HEK293 (cell line): ENCODE results near the gene ADAR.

Experiments
- CTCF ChIA-PET: fragments of 350-600 bp; formaldehyde crosslinking; extraction: SDS; loops from one replicate; lab custom pipeline; 2021; ENCODE audit warnings: antibody characterized with exemption; lab: Yijun Ruan, JAX
- POLR2A ChIA-PET: fragments of 300-600 bp; formaldehyde crosslinking; extraction: SDS; loops from one replicate; lab custom pipeline; 2020; ENCODE audit warnings: antibody characterized with exemption, inconsistent platforms; lab: Yijun Ruan, JAX
- H3K27ac ChIP-seq: fragments of 200-500 bp; sonication (Bioruptor generic); 2 replicates; pipeline ENCODE4 v1.5.1; 2014; ENCODE audit warnings: low read depth, low read length, control low read depth, inconsistent platforms; ENCODE audit errors: extremely low read depth
- H3K36me3 ChIP-seq, 2 experiments: fragments of 200-500 bp in 1 of 2; sonication (Bioruptor generic) in 1 of 2; 1 replicate in 1 of 2; 2 replicates in 1 of 2; pipeline ENCODE4 v1.5.1; 2014 to 2017; ENCODE audit warnings: inconsistent platforms in 2 of 2, low read length in 2 of 2; ENCODE audit not compliant: control insufficient read depth in 2 of 2, insufficient read depth in 1 of 2
- H3K4me1 ChIP-seq: fragments of 200-500 bp; sonication (Bioruptor generic); 2 replicates; pipeline ENCODE4 v1.5.1; 2014; ENCODE audit warnings: mild to moderate bottlenecking, low read length, inconsistent platforms; ENCODE audit not compliant: control insufficient read depth, insufficient read depth
- H3K4me3 ChIP-seq: 2 replicates; pipeline ENCODE4 v1.5.1; 2011; ENCODE audit warnings: low read depth, mild to moderate bottlenecking, control low read depth, low read length, moderate library complexity
- H3K9me3 ChIP-seq: fragments of 200-500 bp; sonication (Bioruptor generic); 2 replicates; pipeline ENCODE4 v1.5.1; 2014; ENCODE audit warnings: low read depth, low read length, inconsistent platforms; ENCODE audit not compliant: control insufficient read depth, insufficient read depth
- HOXC10 ChIP-seq: sonication (generic); formaldehyde crosslinking; IDR thresholded peaks from 2 replicates; pipeline ENCODE4 v1.8.1; 2023; ENCODE audit warnings: mild to moderate bottlenecking, missing genetic modification reagents
- OVOL3 ChIP-seq: fragments of 450-650 bp; formaldehyde crosslinking; IDR thresholded peaks from 2 replicates; pipeline ENCODE4 v1.5.1; 2016; ENCODE audit warnings: missing biosample characterization, missing genetic modification characterization
- SCRT2 ChIP-seq: fragments of 450-650 bp; formaldehyde crosslinking; IDR thresholded peaks from 2 replicates; pipeline ENCODE4 v1.5.1; 2016; ENCODE audit warnings: missing biosample characterization, missing genetic modification characterization
- ZNF121 ChIP-seq: fragments of 450-650 bp; formaldehyde crosslinking; IDR thresholded peaks from 2 replicates; pipeline ENCODE4 v1.5.1; 2016; ENCODE audit warnings: missing biosample characterization, missing genetic modification characterization
- ZNF23 ChIP-seq: fragments of 450-650 bp; formaldehyde crosslinking; IDR thresholded peaks from 2 replicates; pipeline ENCODE4 v1.5.1; 2016; ENCODE audit warnings: missing biosample characterization, missing genetic modification characterization, borderline replicate concordance
- ZNF266 ChIP-seq: fragments of 450-650 bp; formaldehyde crosslinking; IDR thresholded peaks from 2 replicates; pipeline ENCODE4 v1.5.1; 2016; ENCODE audit warnings: missing biosample characterization, missing genetic modification characterization, low read depth
- ZNF341 ChIP-seq: fragments of 450-650 bp; formaldehyde crosslinking; IDR thresholded peaks from 2 replicates; pipeline ENCODE4; 2016; ENCODE audit warnings: low read depth, missing biosample characterization, missing genetic modification characterization
- ZNF366 ChIP-seq: fragments of 450-650 bp; formaldehyde crosslinking; conservative IDR thresholded peaks from 2 replicates; pipeline ENCODE4 v1.5.1; 2016; ENCODE audit warnings: missing biosample characterization, missing genetic modification characterization
- ZNF391 ChIP-seq: fragments of 450-650 bp; formaldehyde crosslinking; IDR thresholded peaks from 2 replicates; pipeline ENCODE4 v1.5.1; 2016; ENCODE audit warnings: low read depth, missing biosample characterization, missing genetic modification characterization, borderline replicate concordance
- ZNF426 ChIP-seq: fragments of 450-650 bp; formaldehyde crosslinking; IDR thresholded peaks from 2 replicates; pipeline ENCODE4 v1.5.1; 2017; ENCODE audit warnings: missing biosample characterization, missing genetic modification characterization, mild to moderate bottlenecking, inconsistent platforms, moderate library complexity
- ZNF501 ChIP-seq: fragments of 450-650 bp; formaldehyde crosslinking; IDR thresholded peaks from 2 replicates; pipeline ENCODE4 v1.5.1; 2016; ENCODE audit warnings: missing biosample characterization, missing genetic modification characterization
- ZNF521 ChIP-seq: fragments of 450-650 bp; formaldehyde crosslinking; IDR thresholded peaks from 2 replicates; pipeline ENCODE4 v1.5.1; 2017; ENCODE audit warnings: missing biosample characterization, mild to moderate bottlenecking, missing genetic modification characterization
- ZSCAN23 ChIP-seq: fragments of 450-650 bp; formaldehyde crosslinking; IDR thresholded peaks from 2 replicates; pipeline ENCODE4 v1.5.1; 2016; ENCODE audit warnings: missing biosample characterization, missing genetic modification characterization
- ZSCAN30 ChIP-seq: fragments of 450-650 bp; IDR thresholded peaks from 2 replicates; pipeline ENCODE4 v1.5.1; 2018; ENCODE audit warnings: missing biosample characterization, mild to moderate bottlenecking, missing genetic modification characterization, moderate library complexity
- TF ChIP-seq, protein P1 (sequence below): fragments of 450-650 bp; IDR thresholded peaks from 2 replicates; pipeline ENCODE4 v1.5.1; 2018; ENCODE audit warnings: missing biosample characterization, missing genetic modification characterization
- TF ChIP-seq, protein P2 (sequence below): sonication (generic); formaldehyde crosslinking; IDR thresholded peaks from 2 replicates; pipeline ENCODE4 v1.8.1; 2022; ENCODE audit warnings: mild to moderate bottlenecking, moderate library complexity, missing genetic modification reagents
- TF ChIP-seq, protein P3 (sequence below): fragments of 450-650 bp; formaldehyde crosslinking; IDR thresholded peaks from 2 replicates; pipeline ENCODE4 v1.5.1; 2016; ENCODE audit warnings: missing biosample characterization, missing genetic modification characterization
- TF ChIP-seq, protein P4 (sequence below): fragments of 450-650 bp; formaldehyde crosslinking; IDR thresholded peaks from 2 replicates; pipeline ENCODE4 v1.5.1; 2017; ENCODE audit warnings: missing biosample characterization, missing genetic modification characterization
- TF ChIP-seq, protein P5 (sequence below): fragments of 450-650 bp; formaldehyde crosslinking; IDR thresholded peaks from 2 replicates; pipeline ENCODE4 v1.5.1; 2016; ENCODE audit warnings: missing biosample characterization, missing genetic modification characterization
- TF ChIP-seq, protein P6 (sequence below): fragments of 450-650 bp; formaldehyde crosslinking; IDR thresholded peaks from 2 replicates; pipeline ENCODE4 v1.5.1; 2016; ENCODE audit warnings: missing biosample characterization, missing genetic modification characterization, borderline replicate concordance

The ADAR gene

DNA sequence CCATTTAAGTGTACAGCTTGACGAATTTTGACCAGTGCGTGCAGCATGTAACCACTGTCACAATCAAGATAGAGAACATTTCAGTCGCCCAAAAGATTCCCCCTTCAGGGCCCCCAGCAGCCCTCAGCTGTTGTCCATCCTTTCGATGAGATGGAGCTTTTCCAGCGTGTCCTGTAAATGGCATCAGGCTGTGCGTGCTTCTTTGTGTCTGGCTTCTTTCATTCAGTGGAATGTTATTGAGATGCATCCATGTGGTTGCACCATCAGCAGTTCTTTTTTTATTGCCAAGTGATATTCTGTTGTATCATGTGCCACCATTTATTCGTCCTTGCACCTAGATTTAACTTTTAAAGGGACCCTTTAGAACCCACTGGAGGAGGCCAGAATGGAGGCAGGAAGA, 71.4 kb downstream of the ADAR start:
- TF ChIP-seq ZSCAN30 (tag by site-specific recombination) (no peak), ZNF426 (tag by site-specific recombination) (no peak), OVOL3 (no peak), ZNF341 (tag by site-specific recombination) (no peak), ZNF266 (tag by site-specific recombination) (no peak), HOXC10 (CRISPR knock-in tag) (no peak), ZNF501 (tag by site-specific recombination) (no peak), ZNF521 (tag by site-specific recombination) (no peak), SCRT2 (tag by site-specific recombination) (no peak), ZNF366 (no peak), ZSCAN23 (no peak), ZNF23 (tag by site-specific recombination) (no peak), ZNF121 (tag by site-specific recombination) (no peak), ZNF391 (no peak)
- TF ChIP-seq, protein P1, sequence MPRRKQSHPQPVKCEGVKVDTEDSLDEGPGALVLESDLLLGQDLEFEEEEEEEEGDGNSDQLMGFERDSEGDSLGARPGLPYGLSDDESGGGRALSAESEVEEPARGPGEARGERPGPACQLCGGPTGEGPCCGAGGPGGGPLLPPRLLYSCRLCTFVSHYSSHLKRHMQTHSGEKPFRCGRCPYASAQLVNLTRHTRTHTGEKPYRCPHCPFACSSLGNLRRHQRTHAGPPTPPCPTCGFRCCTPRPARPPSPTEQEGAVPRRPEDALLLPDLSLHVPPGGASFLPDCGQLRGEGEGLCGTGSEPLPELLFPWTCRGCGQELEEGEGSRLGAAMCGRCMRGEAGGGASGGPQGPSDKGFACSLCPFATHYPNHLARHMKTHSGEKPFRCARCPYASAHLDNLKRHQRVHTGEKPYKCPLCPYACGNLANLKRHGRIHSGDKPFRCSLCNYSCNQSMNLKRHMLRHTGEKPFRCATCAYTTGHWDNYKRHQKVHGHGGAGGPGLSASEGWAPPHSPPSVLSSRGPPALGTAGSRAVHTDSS (tag by site-specific recombination): no peak
- TF ChIP-seq, protein P2, sequence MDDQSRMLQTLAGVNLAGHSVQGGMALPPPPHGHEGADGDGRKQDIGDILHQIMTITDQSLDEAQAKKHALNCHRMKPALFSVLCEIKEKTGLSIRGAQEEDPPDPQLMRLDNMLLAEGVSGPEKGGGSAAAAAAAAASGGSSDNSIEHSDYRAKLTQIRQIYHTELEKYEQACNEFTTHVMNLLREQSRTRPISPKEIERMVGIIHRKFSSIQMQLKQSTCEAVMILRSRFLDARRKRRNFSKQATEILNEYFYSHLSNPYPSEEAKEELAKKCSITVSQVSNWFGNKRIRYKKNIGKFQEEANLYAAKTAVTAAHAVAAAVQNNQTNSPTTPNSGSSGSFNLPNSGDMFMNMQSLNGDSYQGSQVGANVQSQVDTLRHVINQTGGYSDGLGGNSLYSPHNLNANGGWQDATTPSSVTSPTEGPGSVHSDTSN (CRISPR knock-in tag): no peak
- TF ChIP-seq, protein P3, sequence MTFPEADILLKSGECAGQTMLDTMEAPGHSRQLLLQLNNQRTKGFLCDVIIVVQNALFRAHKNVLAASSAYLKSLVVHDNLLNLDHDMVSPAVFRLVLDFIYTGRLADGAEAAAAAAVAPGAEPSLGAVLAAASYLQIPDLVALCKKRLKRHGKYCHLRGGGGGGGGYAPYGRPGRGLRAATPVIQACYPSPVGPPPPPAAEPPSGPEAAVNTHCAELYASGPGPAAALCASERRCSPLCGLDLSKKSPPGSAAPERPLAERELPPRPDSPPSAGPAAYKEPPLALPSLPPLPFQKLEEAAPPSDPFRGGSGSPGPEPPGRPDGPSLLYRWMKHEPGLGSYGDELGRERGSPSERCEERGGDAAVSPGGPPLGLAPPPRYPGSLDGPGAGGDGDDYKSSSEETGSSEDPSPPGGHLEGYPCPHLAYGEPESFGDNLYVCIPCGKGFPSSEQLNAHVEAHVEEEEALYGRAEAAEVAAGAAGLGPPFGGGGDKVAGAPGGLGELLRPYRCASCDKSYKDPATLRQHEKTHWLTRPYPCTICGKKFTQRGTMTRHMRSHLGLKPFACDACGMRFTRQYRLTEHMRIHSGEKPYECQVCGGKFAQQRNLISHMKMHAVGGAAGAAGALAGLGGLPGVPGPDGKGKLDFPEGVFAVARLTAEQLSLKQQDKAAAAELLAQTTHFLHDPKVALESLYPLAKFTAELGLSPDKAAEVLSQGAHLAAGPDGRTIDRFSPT (tag by site-specific recombination): no peak
- TF ChIP-seq, protein P4, sequence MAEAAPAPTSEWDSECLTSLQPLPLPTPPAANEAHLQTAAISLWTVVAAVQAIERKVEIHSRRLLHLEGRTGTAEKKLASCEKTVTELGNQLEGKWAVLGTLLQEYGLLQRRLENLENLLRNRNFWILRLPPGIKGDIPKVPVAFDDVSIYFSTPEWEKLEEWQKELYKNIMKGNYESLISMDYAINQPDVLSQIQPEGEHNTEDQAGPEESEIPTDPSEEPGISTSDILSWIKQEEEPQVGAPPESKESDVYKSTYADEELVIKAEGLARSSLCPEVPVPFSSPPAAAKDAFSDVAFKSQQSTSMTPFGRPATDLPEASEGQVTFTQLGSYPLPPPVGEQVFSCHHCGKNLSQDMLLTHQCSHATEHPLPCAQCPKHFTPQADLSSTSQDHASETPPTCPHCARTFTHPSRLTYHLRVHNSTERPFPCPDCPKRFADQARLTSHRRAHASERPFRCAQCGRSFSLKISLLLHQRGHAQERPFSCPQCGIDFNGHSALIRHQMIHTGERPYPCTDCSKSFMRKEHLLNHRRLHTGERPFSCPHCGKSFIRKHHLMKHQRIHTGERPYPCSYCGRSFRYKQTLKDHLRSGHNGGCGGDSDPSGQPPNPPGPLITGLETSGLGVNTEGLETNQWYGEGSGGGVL (tag by site-specific recombination): no peak
- TF ChIP-seq, protein P5, sequence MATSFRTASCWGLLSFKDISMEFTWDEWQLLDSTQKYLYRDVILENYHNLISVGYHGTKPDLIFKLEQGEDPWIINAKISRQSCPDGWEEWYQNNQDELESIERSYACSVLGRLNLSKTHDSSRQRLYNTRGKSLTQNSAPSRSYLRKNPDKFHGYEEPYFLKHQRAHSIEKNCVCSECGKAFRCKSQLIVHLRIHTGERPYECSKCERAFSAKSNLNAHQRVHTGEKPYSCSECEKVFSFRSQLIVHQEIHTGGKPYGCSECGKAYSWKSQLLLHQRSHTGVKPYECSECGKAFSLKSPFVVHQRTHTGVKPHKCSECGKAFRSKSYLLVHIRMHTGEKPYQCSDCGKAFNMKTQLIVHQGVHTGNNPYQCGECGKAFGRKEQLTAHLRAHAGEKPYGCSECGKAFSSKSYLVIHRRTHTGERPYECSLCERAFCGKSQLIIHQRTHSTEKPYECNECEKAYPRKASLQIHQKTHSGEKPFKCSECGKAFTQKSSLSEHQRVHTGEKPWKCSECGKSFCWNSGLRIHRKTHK: no peak
- TF ChIP-seq, protein P6, sequence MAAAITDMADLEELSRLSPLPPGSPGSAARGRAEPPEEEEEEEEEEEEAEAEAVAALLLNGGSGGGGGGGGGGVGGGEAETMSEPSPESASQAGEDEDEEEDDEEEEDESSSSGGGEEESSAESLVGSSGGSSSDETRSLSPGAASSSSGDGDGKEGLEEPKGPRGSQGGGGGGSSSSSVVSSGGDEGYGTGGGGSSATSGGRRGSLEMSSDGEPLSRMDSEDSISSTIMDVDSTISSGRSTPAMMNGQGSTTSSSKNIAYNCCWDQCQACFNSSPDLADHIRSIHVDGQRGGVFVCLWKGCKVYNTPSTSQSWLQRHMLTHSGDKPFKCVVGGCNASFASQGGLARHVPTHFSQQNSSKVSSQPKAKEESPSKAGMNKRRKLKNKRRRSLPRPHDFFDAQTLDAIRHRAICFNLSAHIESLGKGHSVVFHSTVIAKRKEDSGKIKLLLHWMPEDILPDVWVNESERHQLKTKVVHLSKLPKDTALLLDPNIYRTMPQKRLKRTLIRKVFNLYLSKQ (tag by site-specific recombination): no peak

More for the DNA sequence above, 71.4 kb downstream of the ADAR start:
- CTCF ChIA-PET: interaction anchor here (3.0 to 6.1 kb wide), 2 partner anchors 10 to 55 kb away, joined by 15 to 59 read pairs; no protein-coding TSS in a partner anchor
- POLR2A ChIA-PET: interaction anchor here (0.5 to 1.0 kb wide), 2 partner anchors 10 to 22 kb away, joined by 5 read pairs; partner anchors contain the start of gene UBE2Q1
- Histone ChIP-seq H3K36me3 (no peaks in the 10 kb centered on the region), H3K9me3 (no peaks in the 10 kb centered on the region), H3K4me1 (no peaks in the 10 kb centered on the region), H3K27ac (no peak overlapping the region), H3K4me3 (no peak overlapping the region)
